Left cardiac atrium (tissue), 4 donors: ENCODE measurements around the gene LRRC56. TPM values are rescaled to one million over a fixed set of nuclear protein-coding genes. Genes with fewer than 3 reads are reported as not detected.
"Not testable (repeated sequence)": the region's sequence is repeated elsewhere in the genome, so short reads cannot be mapped to it uniquely, and the experiment has no call there.

Source experiments
- ATAC-seq, 2 donors: fragments of 200-7000 bp; cut with Tn5 transposase; one replicate each; pipeline ENCODE4 v1.9.1; 2020; ENCODE audit warnings: mild to moderate bottlenecking in 2 of 2, moderate library complexity in 2 of 2
- DNase-seq: peaks from one replicate; pipeline ENCODE4 v3.0.0-alpha.2; 2020
- intact Hi-C, 2 donors: fragments of 100-400 bp; cut with DNase I; formaldehyde crosslinking; loops; one replicate each; pipeline versions ENCODE4 v1.14.1 to v1.15.1; 2022 to 2023
- total RNA-seq, 2 donors: library from RNA; stranded (reverse); fragmentation: NEBNext Ultra II Directional; extraction: Animal tissue kit (Norgen Biotek cat#: 25700); gene quantifications; one replicate each; pipeline ENCODE4 v1.2.1, GENCODE V29; 2021
- donor health status: DM: no; HTN: yes; CAD: no.
- donor health status: DM: no; HTN: yes; CAD: no; lungs with severe emphysema.
- donor health status: DM: yes; HTN: yes; CAD: no.
- donor health status: Dilated cardiomyopathy.

The LRRC56 gene
- total RNA-seq, 2 donors from 2014 or later, result 0.47 to 0.68 TPM

DNA sequence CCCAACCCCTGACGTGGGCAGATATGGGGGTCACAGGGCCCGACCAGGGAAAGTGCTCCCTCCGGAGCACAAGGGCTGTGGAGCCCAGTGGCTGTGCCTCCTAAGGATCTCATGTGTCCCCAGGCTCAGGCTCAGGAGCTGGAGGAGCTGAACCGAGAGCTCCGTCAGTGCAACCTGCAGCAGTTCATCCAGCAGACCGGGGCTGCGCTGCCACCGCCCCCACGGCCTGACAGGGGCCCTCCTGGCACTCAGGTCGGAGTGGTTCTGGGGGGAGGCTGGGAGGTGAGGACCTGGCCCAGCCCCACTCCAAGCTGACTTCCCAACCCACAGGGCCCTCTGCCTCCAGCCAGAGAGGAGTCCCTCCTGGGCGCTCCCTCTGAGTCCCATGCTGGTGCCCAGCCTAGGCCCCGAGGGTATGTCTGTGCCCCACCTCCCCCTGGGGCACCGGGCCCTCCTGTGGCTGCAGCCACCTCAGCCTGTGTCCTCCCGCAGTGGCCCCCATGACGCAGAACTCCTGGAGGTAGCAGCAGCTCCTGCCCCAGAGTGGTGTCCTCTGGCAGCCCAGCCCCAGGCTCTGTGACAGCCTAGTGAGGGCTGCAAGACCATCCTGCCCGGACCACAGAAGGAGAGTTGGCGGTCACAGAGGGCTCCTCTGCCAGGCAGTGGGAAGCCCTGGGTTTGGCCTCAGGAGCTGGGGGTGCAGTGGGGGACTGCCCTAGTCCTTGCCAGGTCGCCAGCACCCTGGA lies 25.9 kb downstream of the LRRC56 start:
- intact Hi-C loops, result no loop called here
- ATAC-seq, result no peak
- DNase-seq, result no peak

- no peak for DNase-seq
- no peak for ATAC-seq
- intact Hi-C loops, result no loop called here
Observed at GRCh38 chr11:563812-564578, 26.7 kb downstream of the LRRC56 start.

- no peak for DNase-seq
- intact Hi-C loops, result no loop called here
- no peak for ATAC-seq
Observed at GRCh38 chr11:565921-566509, 28.7 kb downstream of the LRRC56 start.

GRCh38 chr11:567011-567628 lies 29.8 kb downstream of the LRRC56 start:
- ATAC-seq (no peak), DNase-seq (no peak)
- intact Hi-C loops, result no loop called here

- ATAC-seq, result peak; percentile 15 to 32
- intact Hi-C loops, result no loop called here
- DNase-seq, result no peak
Observed at GRCh38 chr11:567629-568292, 30.4 kb downstream of the LRRC56 start.

- ATAC-seq, result peak; percentile 92 to 95
- intact Hi-C loops, result no loop called here
- peak; percentile 94 for DNase-seq
Observed at GRCh38 chr11:568306-569157, 31.2 kb downstream of the LRRC56 start.

DNA sequence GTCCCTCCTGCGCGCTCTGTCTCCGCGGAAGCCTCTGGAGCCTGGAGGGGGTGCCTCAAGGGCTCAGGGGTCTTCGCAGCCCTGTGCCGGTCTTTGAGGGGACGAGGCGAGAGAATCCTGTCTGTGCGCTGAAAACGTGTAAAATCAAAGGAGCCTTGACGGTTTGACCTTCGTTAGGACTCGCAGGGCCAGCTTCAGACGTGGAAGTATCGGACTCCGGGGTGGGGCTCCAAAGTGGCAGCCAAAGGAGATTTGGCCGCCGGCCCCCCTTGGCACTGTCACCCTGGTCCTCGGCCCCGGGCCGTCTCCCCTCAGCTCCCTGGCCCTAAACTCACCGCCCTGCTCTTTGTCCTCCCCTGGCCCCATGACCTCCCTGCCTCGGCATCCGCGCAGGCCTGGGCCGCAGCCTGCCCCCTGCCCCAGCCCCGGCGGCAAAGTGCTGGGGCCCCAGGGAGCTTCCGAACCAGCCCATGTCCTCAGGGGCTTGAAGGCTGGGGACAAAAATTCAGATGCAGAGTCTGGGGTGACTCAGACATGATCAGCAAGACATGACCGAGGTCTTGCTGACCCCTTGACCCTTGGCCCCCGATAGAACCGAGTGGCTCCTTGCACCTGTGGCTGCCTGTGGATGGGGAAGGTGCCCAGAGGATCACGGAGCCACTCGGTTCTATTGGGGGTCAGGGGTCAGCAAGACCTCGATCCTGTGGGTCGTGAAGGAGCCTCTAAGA lies 32.0 kb downstream of the LRRC56 start:
- ATAC-seq (peak; percentile 5 to 8), DNase-seq (peak; percentile 66)
- intact Hi-C loops, result no loop called here

DNA sequence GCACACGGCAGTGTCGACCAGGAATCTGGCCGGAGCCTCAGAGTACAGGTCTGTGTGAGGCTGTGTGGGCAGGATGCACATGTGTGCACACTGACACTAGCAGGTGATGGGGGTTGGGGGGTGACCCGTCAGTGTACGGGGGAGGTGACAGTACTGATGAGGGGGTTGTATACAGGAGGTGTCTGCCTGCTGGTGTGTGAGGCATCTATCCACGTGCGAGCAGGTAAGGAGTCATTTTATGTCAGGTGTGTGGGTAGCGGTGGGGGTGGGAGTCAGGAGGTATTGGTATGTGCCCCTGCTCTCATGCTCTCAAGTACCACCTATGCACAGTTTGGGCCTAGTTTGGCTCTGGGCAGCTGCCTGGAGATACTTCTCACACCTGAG lies 34.5 kb downstream of the LRRC56 start:
- ATAC-seq, result no peak
- DNase-seq, result no peak
- intact Hi-C loops, result no loop called here

DNA sequence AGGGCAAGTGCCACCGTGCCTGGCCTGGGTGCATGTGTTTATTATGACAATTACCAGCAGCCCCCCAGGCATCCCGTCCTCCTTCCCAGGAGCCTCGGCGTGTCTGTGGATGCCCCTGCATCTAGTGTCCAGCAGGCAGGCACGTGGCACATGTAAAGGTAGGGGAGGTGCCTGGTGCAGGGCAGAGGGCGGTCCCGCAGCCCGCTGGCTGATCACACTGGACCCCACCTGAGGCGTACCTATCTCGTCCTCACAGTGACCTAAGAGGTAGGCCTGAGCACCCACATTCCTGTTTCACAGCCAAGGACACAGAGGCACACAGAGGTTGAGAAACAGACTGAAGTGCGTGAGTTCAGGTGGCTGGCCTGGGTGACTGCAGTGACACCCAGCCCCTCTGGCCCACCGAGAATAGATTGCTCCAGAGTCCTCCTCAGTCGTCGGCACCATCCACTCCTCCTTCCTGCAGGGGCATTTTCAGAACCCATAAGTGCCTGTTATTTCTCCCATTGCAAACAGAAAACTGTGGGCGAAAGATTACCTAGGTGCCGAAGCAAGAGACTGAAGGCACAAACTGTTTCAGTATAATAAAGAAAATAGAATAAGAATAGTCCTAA lies 35.9 kb downstream of the LRRC56 start:
- intact Hi-C loops, result no loop called here
- ATAC-seq (no peak), DNase-seq (no peak)

GRCh38 chr11:574031-574570 lies 36.8 kb downstream of the LRRC56 start:
- DNase-seq, ATAC-seq, intact Hi-C loops: not testable (repeated sequence)

DNA sequence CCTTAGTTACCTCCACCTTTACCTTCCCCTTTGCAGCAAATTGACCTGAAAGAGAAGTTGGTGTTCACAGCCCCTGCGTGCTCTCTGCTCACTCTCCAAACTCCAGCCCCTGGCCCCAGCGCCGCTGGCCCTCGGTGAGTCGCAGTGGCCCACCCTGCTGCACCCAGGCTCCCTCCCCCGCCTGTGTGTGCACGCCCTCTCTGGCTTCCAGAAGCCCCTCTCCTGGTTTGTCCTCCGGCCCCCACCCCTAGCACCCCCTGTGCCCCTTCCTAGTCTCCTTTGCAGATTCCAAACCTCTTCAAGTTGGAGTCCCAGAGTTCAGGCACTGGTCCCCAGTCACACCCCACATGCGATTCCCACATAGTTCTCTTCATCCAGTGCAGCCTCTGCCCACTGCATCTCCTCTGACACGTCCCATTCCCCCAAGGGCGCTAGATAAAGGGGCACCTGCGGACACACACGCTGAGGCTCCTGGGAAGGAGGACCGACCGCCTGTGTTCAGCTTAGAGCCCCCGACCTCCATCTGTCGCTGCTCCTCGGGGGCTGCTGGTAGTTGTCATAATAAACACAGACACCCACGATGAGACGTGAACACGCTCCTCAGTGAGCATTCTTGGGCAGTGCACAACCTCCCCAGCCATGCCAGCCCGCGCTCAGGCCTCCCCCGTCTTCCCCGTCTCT lies 37.4 kb downstream of the LRRC56 start:
- DNase-seq (no peak), ATAC-seq (peak; percentile 1 to 7)
- intact Hi-C loops, result loop anchor here in 1 of 2 donors (5.0 kb wide), 1 partner anchor 38 kb away; no protein-coding TSS in a partner anchor

DNA sequence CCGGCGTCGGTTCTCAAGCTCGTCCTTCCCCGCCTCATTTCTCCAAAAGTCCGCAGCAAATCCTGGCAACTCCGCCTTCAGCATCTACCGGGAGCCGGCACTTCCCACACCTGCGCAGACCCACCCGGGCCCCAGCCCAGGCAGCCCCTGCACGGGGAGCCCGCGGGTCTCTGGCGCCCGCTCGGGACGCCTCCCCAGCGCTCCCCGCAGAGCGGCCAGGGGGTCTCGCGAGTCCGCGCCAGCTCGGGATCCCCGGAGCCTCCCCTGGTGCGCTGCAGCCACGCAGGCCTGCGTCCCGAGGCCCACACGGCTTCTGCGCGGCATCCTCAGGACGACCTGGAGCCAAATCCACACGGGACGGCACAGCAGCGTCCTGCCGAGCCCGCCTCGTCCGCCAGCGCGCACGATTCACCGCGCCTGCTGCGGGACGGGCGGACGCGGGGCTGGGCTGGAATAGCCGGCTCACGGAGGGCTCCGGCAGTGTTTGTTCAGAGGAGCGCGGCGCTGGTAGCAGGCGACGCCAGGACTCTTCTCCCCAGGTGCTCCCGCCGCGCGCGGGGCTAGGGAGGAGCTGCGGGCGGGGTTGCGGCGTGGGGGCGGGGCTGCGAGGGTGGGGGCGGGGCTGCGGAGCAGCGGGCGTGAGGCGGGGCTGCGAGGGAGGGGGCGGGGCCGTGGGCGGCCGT lies 38.1 kb downstream of the LRRC56 start:
- intact Hi-C loops, result loop anchor here in 1 of 2 donors (5.0 kb wide), 1 partner anchor 37 kb away; no protein-coding TSS in a partner anchor
- no peak for DNase-seq
- ATAC-seq, result peak; percentile 22 to 29

DNA sequence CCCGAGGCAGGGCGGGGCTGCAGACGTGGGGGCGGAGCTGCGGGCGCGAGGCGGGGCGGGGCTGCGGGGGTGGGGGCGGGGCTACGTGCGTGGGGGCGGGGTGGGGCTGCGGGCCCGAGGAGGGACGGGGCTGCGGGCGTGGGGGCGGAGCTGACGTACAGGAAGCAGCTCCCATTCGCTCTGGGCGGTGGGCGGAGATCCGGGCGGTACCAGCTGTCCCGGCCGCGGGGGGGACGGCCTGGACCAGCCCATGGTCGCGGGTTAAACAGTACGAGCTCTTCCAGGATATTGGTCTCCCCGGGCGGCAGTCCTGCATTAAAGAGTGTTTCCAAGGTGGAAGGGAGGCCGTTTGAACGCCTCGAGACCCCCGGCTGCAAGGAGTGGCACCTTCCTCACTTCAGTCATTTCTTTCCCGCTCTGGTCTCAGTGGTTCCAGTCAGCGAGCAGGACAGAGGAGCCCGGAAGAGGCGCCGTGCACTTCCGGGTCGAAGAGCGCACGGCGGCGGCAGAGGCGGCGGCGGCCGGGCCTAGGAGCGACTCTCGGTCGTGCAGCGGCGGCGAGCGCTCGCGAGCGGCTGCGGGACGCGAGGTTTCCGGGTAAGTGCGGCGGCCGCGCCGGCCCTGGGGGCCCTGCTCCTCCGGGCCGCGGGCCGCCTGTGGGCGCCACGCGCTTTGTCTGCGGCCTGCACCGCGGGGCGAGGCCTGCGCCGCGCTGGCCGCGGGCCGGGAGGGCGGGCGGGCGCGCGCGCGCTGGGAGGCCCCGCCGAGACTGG lies 38.9 kb downstream of the LRRC56 start, which contains the start of gene PHRF1:
Gene PHRF1, plus strand, starts transcription at position 475 of the 773 bp plus-strand sequence. CDS start 5,043 bp downstream, outside the sequence.
- peak; percentile 92 to 95 for ATAC-seq
- intact Hi-C loops, result loop anchor here in 1 of 2 donors (5.0 kb wide), 1 partner anchor 36 kb away; no protein-coding TSS in a partner anchor
- peak; percentile 97 for DNase-seq

- intact Hi-C loops, result loop anchor here in 1 of 2 donors (5.0 kb wide), 1 partner anchor 35 kb away; no protein-coding TSS in a partner anchor
- no peak for DNase-seq
- ATAC-seq, result no peak
Observed at GRCh38 chr11:576811-577610, 39.7 kb downstream of the LRRC56 start.
